ENCODE data around the gene LYL1.

Gene LYL1

GRCh38 chr19:13091400-13092157 is 11.1 kb downstream of the LYL1 start:
- H3K4me3 ChIP-seq (ENCODE audit: low read depth, low read length), result no peak overlapping the region
- DNase-seq (ENCODE audit: low read depth), result no peak
- TF ChIP-seq CTCF (IDR thresholded peaks at IDR 0.05; ENCODE audit: low read depth, low read length, missing control alignments), result no peak

GRCh38 chr19:13090511-13091231 is 12.0 kb downstream of the LYL1 start:
- no peak for TF ChIP-seq CTCF (IDR thresholded peaks at IDR 0.05; ENCODE audit: low read depth, low read length, missing control alignments)
- no peak for DNase-seq (ENCODE audit: low read depth)
- H3K4me3 ChIP-seq (ENCODE audit: low read depth, low read length), result no peak overlapping the region

- no peak for TF ChIP-seq CTCF (IDR thresholded peaks at IDR 0.05; ENCODE audit: low read depth, low read length, missing control alignments)
- no peak for DNase-seq (ENCODE audit: low read depth)
- no peak overlapping the region for H3K4me3 ChIP-seq (ENCODE audit: low read depth, low read length)
Observed at GRCh38 chr19:13089857-13090507, 12.7 kb downstream of the LYL1 start.

GRCh38 chr19:13089139-13089856 is 13.4 kb downstream of the LYL1 start:
- no peak overlapping the region for H3K4me3 ChIP-seq (ENCODE audit: low read depth, low read length)
- peak; percentile 81 for TF ChIP-seq CTCF (IDR thresholded peaks at IDR 0.05; ENCODE audit: low read depth, low read length, missing control alignments)
- no peak for DNase-seq (ENCODE audit: low read depth)

GRCh38 chr19:13087795-13088537 is 14.7 kb downstream of the LYL1 start:
- no peak for DNase-seq (ENCODE audit: low read depth)
- H3K4me3 ChIP-seq (ENCODE audit: low read depth, low read length), result no peak overlapping the region
- TF ChIP-seq CTCF (IDR thresholded peaks at IDR 0.05; ENCODE audit: low read depth, low read length, missing control alignments), result no peak

GRCh38 chr19:13087295-13087694 is 15.4 kb downstream of the LYL1 start:
- no peak for TF ChIP-seq CTCF (IDR thresholded peaks at IDR 0.05; ENCODE audit: low read depth, low read length, missing control alignments)
- H3K4me3 ChIP-seq (ENCODE audit: low read depth, low read length), result no peak overlapping the region
- no peak for DNase-seq (ENCODE audit: low read depth)

Data from GM12864 (cell line).